Fibroblast of the conjunctiva (primary cell): ENCODE results near the gene HAND1.

ENCODE experiments used
- DNase-seq: peaks from one replicate; pipeline ENCODE4 v3.0.0-alpha.2; 2010; ENCODE audit warnings: low read depth

The HAND1 gene

GRCh38 chr5:154455585-154455984 is 22.4 kb downstream of the HAND1 start:
- DNase-seq: no peak

GRCh38 chr5:154451957-154452356 is 26.1 kb downstream of the HAND1 start:
- no peak for DNase-seq

- no peak for DNase-seq
These were observed 28.2 kb downstream of the HAND1 start for GRCh38 chr5:154449786-154450185.

- no peak for DNase-seq
These were observed 30.8 kb downstream of the HAND1 start for GRCh38 chr5:154447089-154447725.

GRCh38 chr5:154446195-154447088 is 31.6 kb downstream of the HAND1 start:
- no peak for DNase-seq

- DNase-seq: peak; percentile 88
These were observed 32.4 kb downstream of the HAND1 start, which contains the start of gene SAP30L for GRCh38 chr5:154445422-154446194. SAP30L (plus strand) TSS chr5:154445997; CDS start chr5:154446605, 608 bp downstream.

- DNase-seq: no peak
These were observed 33.2 kb downstream of the HAND1 start for GRCh38 chr5:154444556-154445421.

GRCh38 chr5:154442801-154443200 is 35.2 kb downstream of the HAND1 start:
- no peak for DNase-seq

- no peak for DNase-seq
These were observed 37.5 kb downstream of the HAND1 start for GRCh38 chr5:154440540-154440939.

- no peak for DNase-seq
These were observed 40.6 kb downstream of the HAND1 start for GRCh38 chr5:154437281-154437965.

GRCh38 chr5:154435226-154435625 is 42.8 kb downstream of the HAND1 start:
- no peak for DNase-seq

- no peak for DNase-seq
These were observed 46.9 kb downstream of the HAND1 start for GRCh38 chr5:154430961-154431630.

GRCh38 chr5:154430466-154430865 is 47.6 kb downstream of the HAND1 start:
- no peak for DNase-seq

GRCh38 chr5:154429341-154429740 is 48.7 kb downstream of the HAND1 start:
- DNase-seq: no peak

GRCh38 chr5:154428208-154428607 is 49.8 kb downstream of the HAND1 start:
- DNase-seq: no peak
